Esophagus squamous epithelium (tissue), 4 donors: Measurements from ENCODE around the gene RCCD1.

Source experiments
- CTCF ChIP-seq, 6 experiments: fragments of 450-650 bp in 4 of 6; fragments of 200-600 bp in 2 of 6; sonication (generic) in 2 of 6; IDR thresholded peaks; one replicate each; pipeline ENCODE4 v1.5.1; 2016 to 2019; ENCODE audit warnings: antibody characterized with exemption in 6 of 6, mild to moderate bottlenecking in 4 of 6, moderate library complexity in 4 of 6
- POLR2A ChIP-seq, 4 donors: fragments of 450-650 bp; IDR thresholded peaks; one replicate each; pipeline ENCODE4 v1.6.1; 2017; ENCODE audit warnings: antibody characterized with exemption in 4 of 4, mild to moderate bottlenecking in 4 of 4, moderate library complexity in 3 of 4

GRCh38 chr15:90933301-90933700, 21.4 kb upstream of the RCCD1 start:
- TF ChIP-seq CTCF (IDR thresholded peaks at IDR 0.05) (no peak), POLR2A (IDR thresholded peaks at IDR 0.05) (no peak)
